ENCODE results near the gene SMAD7. TPM values are rescaled to one million over a fixed set of nuclear protein-coding genes. Genes with fewer than 3 reads are reported as not detected.
A peak's percentile ranks its signal among the peaks of the same experiment; 100 is the strongest.

The SMAD7 gene
- polyA plus RNA-seq, 3 donors, result 1.4 to 9.4 (median 1.5) TPM

DNA sequence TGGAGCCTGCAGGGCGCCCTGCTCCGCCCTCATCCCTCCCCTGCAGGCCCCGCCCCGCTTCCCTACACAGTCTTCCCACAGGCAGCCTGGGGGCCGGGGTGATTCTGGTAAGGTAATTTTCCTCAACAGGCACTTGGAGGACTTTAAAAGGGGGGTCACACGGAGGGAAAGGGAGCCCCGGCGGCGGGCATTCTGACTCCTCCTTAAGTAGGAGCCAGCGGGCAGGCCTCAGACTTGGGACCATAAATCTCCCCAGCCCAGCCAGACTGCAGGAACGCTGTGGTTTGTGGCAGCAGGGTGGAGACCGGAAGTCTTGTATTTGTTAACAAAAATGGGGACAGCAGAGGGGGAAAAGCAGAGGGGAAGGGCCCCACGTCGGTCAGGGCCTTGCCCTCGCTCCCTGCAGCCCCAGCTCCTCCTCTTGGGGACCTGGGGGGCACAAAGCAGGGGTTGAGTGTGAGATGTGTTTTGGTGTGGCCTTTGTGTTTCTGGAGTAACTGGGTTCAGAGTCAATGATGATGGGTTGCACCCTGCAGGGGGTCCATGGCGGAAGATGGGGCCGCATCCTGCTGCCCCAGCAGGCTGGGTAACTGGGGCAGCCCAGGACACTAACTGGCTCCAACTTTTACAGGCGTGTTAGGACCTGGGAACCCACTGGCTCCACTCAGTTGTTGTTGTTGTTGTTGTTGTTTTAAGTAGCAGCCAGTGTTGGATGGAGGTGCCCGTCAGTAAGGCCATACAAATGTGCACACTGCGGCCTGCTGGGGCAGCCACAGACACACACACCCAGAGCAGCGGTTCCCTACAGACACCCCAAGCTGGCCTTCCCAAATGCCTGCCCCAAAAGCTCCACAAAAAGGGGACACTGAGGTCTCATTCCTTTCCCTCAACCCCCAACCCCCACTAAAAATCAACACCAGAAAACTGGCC lies 27.7 kb downstream of the SMAD7 start:
- H3K4me1 Mint-ChIP-seq, result peaks cover 77% of the 10 kb centered on the region
- Histone ChIP-seq H3K4me3 (replicated peaks in 1 of 3; ENCODE audit: low read depth in 2 of 3, low read length in 3 of 3) (peak overlapping the region; percentile 20 to 76 (median 43)), H3K27ac (ENCODE audit: low read depth in 1 of 2, low read length in 2 of 2) (peak overlapping the region; percentile 57 to 83), H3K9ac (ENCODE audit: insufficient read depth, low read length, poor library complexity, severe bottlenecking) (peak overlapping the region; percentile 56), H4K20me1 (ENCODE audit: insufficient read depth, low read length) (peaks cover 21% of the 10 kb centered on the region), H3K4me2 (replicated peaks; ENCODE audit: extremely low read depth, low read length, poor library complexity, severe bottlenecking) (peak overlapping the region; percentile 82), H3K27me3 (ENCODE audit: control insufficient read depth in 2 of 2, insufficient read depth in 2 of 2, low read length in 2 of 2) (no peaks in the 10 kb centered on the region), H3K4me1 (ENCODE audit: control insufficient read depth in 1 of 2, insufficient read depth in 2 of 2, low read length in 2 of 2) (peaks cover 62 to 72% of the 10 kb centered on the region in 2 donors), H2AFZ (ENCODE audit: insufficient read depth, low read depth, low read length, poor library complexity, severe bottlenecking) (peak overlapping the region; percentile 81), H3K36me3 (replicated peaks in 1 of 2; ENCODE audit: control insufficient read depth in 1 of 2, insufficient read depth in 2 of 2, low read length in 2 of 2) (peaks cover 12 to 26% of the 10 kb centered on the region in 2 donors), H3K79me2 (ENCODE audit: insufficient read depth, low read length) (peaks cover 67% of the 10 kb centered on the region), H3K9me3 (replicated peaks in 1 of 2; ENCODE audit: control insufficient read depth in 1 of 2, insufficient read depth in 1 of 2, low read length in 2 of 2) (no peaks in the 10 kb centered on the region)
- peaks cover 0 to 3% (median 0%) of the 10 kb centered on the region in 7 donors for H3K9me3 Mint-ChIP-seq
- H3K36me3 Mint-ChIP-seq, result peaks cover 41 to 42% of the 10 kb centered on the region in 2 donors
- H3K27ac Mint-ChIP-seq, result peak overlapping the region; percentile 92 to 94 (median 92)
- peak overlapping the region; percentile 83 to 92 for H3K4me3 Mint-ChIP-seq
- peaks cover 0 to 5% (median 3%) of the 10 kb centered on the region in 3 donors for H3K27me3 Mint-ChIP-seq (ENCODE audit: low read depth in 3 of 3)
- intact Hi-C loops (cut with micrococcal nuclease), result no loop called here
- 10% methylated on average over 13 of the region's 21 CpGs for WGBS (ENCODE audit: insufficient coverage)
- TF ChIP-seq, protein P1, sequence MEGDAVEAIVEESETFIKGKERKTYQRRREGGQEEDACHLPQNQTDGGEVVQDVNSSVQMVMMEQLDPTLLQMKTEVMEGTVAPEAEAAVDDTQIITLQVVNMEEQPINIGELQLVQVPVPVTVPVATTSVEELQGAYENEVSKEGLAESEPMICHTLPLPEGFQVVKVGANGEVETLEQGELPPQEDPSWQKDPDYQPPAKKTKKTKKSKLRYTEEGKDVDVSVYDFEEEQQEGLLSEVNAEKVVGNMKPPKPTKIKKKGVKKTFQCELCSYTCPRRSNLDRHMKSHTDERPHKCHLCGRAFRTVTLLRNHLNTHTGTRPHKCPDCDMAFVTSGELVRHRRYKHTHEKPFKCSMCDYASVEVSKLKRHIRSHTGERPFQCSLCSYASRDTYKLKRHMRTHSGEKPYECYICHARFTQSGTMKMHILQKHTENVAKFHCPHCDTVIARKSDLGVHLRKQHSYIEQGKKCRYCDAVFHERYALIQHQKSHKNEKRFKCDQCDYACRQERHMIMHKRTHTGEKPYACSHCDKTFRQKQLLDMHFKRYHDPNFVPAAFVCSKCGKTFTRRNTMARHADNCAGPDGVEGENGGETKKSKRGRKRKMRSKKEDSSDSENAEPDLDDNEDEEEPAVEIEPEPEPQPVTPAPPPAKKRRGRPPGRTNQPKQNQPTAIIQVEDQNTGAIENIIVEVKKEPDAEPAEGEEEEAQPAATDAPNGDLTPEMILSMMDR (IDR thresholded peaks at IDR 0.05), result no peak
- peak; percentile 46 to 74 (median 51) for DNase-seq

DNA sequence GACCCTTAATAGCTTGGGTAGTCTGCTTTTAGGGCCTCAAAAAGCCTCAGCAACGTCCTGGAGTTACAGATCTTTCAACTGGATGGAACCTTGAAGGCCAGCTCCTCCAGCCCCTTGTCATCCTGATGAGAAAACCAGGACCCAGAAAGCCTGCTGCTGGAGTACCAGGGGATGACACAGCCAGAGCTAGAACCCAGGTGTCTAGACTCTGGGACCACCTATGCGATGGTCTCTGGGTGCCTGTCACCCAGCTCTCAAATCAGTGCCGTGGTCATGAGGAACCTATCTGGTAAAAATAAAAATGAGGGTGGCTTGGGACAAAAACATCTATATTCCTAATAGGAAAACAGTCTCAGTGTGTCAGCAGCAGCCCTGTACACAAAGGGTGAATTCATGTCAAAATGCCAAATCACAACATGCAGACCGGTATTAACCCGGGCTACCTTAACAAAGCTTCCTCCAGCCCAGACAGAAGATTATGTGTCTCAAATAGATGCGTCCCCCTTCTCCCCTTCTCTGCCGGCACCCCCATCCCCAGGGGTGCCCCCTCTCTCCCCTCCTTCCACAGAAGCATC lies 28.5 kb downstream of the SMAD7 start:
- DNase-seq, result no peak
- Mint-ChIP-seq H3K4me1 (peaks cover 77% of the 10 kb centered on the region), H3K36me3 (peaks cover 40 to 42% of the 10 kb centered on the region in 2 donors), H3K4me3 (peak overlapping the region; percentile 83 to 92), H3K27me3 (ENCODE audit: low read depth in 3 of 3) (peaks cover 1 to 5% (median 3%) of the 10 kb centered on the region in 3 donors), H3K27ac (peak overlapping the region in 6 of 7 donors; percentile 92 to 94 (median 92)), H3K9me3 (peaks cover 0 to 3% (median 0%) of the 10 kb centered on the region in 7 donors)
- no peaks in the 10 kb centered on the region for H3K27me3 ChIP-seq (ENCODE audit: control insufficient read depth in 2 of 2, insufficient read depth in 2 of 2, low read length in 2 of 2)
- intact Hi-C loops (cut with micrococcal nuclease), result no loop called here
- TF ChIP-seq, protein P1 (IDR thresholded peaks at IDR 0.05), result no peak
- H3K4me3 ChIP-seq (replicated peaks in 1 of 3; ENCODE audit: low read depth in 2 of 3, low read length in 3 of 3), result peak overlapping the region; percentile 20 to 76 (median 43)
- H3K4me1 ChIP-seq (ENCODE audit: control insufficient read depth in 1 of 2, insufficient read depth in 2 of 2, low read length in 2 of 2), result peaks cover 62 to 72% of the 10 kb centered on the region in 2 donors
- peaks cover 15% of the 10 kb centered on the region for H4K20me1 ChIP-seq (ENCODE audit: insufficient read depth, low read length)
- H3K9me3 ChIP-seq (replicated peaks in 1 of 2; ENCODE audit: control insufficient read depth in 1 of 2, insufficient read depth in 1 of 2, low read length in 2 of 2), result no peaks in the 10 kb centered on the region
- H3K4me2 ChIP-seq (replicated peaks; ENCODE audit: extremely low read depth, low read length, poor library complexity, severe bottlenecking), result peak overlapping the region; percentile 82
- peaks cover 12 to 26% of the 10 kb centered on the region in 2 donors for H3K36me3 ChIP-seq (replicated peaks in 1 of 2; ENCODE audit: control insufficient read depth in 1 of 2, insufficient read depth in 2 of 2, low read length in 2 of 2)
- peak overlapping the region; percentile 57 to 83 for H3K27ac ChIP-seq (ENCODE audit: low read depth in 1 of 2, low read length in 2 of 2)
- H3K9ac ChIP-seq (ENCODE audit: insufficient read depth, low read length, poor library complexity, severe bottlenecking), result peak overlapping the region; percentile 56
- H3K79me2 ChIP-seq (ENCODE audit: insufficient read depth, low read length), result peaks cover 60% of the 10 kb centered on the region
- H2AFZ ChIP-seq (ENCODE audit: insufficient read depth, low read depth, low read length, poor library complexity, severe bottlenecking), result peak overlapping the region; percentile 81
- 29% methylated on average over 5 of the region's 7 CpGs for WGBS (ENCODE audit: insufficient coverage)
